ENCODE measurements around the gene CNOT4.

- TF ChIP-seq CTCF (IDR thresholded peaks at IDR 0.05), result no peak
- no peak for TF ChIP-seq POLR2A (IDR thresholded peaks at IDR 0.05)
These were observed 142.9 kb downstream of the CNOT4 start for GRCh38 chr7:135366843-135367508.
